ENCODE results near the gene RNF224. TPM values are rescaled to one million over a fixed set of nuclear protein-coding genes. Genes with fewer than 3 reads are reported as not detected.

RNF224 gene
- total RNA-seq, 1 donor from 2014 or later = 0.35 TPM

DNA sequence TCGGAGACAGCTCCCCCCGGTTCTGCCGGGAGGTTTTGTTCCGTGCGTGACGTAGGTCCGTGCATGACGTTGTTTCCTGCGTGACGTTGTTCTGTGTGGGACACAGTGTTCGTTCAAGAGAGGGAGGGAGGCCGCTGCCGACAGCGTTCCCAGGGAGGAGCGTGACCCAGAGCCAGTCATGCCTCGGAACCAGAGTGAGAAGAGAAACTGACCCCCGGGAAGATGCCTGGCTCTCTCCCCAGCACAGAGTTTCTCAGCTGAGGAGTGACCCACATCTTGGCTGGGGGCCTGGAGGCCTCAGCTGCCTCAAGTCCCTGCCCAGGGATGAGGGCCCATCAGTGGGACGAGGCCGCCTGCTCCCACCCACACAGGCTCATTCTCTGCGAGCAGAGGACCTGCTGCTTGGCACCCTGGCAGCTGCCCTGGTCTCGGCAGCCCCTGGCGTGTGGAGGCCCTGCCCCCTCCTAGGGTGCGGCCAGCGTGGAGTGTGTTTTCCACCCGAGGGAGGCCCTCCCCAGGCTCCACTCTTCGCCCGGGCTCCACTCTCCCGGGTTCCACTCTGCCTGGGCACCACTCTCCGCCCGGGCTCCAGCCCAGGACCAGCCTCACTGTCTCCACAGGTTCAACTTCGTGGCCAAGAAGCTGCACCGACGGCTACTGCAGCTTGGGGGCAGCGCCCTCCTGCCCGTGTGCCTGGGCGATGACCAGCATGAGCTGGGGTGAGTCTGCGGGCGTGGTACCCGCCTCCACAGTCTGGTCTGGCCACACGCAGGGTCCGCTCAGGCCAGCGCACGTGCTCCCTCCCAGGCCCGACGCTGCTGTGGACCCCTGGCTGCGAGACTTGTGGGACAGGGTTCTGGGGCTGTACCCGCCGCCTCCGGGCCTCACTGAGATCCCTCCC, 13.9 kb upstream of the RNF224 start:
- H3K9me3 ChIP-seq = no peaks in the 10 kb centered on the region
- no peak for ATAC-seq
- H3K4me1 ChIP-seq = no peaks in the 10 kb centered on the region
- no peaks in the 10 kb centered on the region for H3K36me3 ChIP-seq
- no peaks in the 10 kb centered on the region for H3K27me3 ChIP-seq
- no peak for DNase-seq
- TF ChIP-seq, protein P1, sequence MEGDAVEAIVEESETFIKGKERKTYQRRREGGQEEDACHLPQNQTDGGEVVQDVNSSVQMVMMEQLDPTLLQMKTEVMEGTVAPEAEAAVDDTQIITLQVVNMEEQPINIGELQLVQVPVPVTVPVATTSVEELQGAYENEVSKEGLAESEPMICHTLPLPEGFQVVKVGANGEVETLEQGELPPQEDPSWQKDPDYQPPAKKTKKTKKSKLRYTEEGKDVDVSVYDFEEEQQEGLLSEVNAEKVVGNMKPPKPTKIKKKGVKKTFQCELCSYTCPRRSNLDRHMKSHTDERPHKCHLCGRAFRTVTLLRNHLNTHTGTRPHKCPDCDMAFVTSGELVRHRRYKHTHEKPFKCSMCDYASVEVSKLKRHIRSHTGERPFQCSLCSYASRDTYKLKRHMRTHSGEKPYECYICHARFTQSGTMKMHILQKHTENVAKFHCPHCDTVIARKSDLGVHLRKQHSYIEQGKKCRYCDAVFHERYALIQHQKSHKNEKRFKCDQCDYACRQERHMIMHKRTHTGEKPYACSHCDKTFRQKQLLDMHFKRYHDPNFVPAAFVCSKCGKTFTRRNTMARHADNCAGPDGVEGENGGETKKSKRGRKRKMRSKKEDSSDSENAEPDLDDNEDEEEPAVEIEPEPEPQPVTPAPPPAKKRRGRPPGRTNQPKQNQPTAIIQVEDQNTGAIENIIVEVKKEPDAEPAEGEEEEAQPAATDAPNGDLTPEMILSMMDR (IDR thresholded peaks at IDR 0.05) = no peak
- no peak overlapping the region for H3K27ac ChIP-seq
- no peak overlapping the region for H3K4me3 ChIP-seq
- intact Hi-C loops (cut with DNase I) = no loop called here

DNA sequence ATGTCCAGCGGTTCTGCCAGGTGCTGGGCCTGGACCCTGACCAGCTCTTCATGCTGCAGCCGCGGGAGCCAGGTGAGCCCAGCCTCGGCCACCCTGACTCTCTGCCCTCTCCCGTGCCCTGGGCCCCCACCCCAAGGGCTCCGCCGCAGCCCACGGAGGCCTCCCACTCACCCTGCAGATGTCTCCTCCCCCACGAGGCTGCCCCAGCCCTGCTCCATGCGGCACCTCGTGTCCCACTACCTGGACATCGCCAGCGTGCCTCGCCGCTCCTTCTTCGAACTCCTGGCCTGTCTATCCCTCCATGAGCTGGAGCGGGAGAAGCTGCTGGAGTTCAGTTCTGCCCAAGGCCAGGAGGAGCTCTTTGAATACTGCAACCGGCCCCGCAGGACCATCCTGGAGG, 12.7 kb upstream of the RNF224 start:
- Histone ChIP-seq H3K4me1 (no peaks in the 10 kb centered on the region), H3K27me3 (no peaks in the 10 kb centered on the region), H3K36me3 (no peaks in the 10 kb centered on the region), H3K27ac (no peak overlapping the region), H3K9me3 (no peaks in the 10 kb centered on the region), H3K4me3 (no peak overlapping the region)
- DNase-seq (no peak), ATAC-seq (no peak)
- intact Hi-C loops (cut with DNase I) = no loop called here
- TF ChIP-seq, protein P1 (IDR thresholded peaks at IDR 0.05) = no peak

DNA sequence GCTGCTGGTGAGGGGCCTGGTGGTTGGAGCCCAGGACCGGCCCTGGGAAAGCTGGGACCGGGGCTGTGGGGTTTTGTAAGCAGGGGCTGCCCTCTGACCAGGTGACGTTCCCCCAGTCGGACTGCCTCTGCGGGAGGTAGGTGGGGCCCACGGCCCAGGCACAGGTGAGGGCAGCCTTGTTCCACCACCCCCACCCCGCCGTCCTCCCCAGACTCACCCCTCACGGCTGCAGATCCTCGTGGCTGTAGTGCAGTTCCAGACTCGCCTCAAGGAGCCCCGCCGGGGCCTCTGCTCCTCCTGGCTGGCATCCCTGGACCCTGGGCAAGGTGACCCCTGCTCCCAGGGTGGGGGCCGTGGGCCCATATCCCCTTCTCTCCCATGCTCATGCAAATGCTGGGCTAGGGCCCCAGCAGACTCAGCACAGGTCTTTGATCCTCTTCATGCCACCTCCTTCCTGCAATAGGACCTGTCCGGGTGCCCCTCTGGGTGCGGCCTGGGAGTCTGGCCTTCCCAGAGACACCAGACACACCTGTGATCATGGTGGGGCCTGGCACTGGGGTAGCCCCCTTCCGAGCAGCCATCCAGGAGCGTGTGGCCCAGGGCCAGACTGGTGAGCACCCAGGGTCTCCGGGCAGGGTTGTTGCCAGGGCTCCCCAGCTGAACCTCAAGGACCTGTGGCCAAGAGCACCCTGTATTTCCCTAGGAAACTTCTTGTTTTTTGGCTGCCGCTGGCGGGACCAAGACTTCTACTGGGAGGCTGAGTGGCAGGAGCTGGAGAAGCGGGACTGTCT, 11.9 kb upstream of the RNF224 start:
- H3K27me3 ChIP-seq = no peaks in the 10 kb centered on the region
- H3K4me1 ChIP-seq = no peaks in the 10 kb centered on the region
- TF ChIP-seq, protein P1 (IDR thresholded peaks at IDR 0.05) = no peak
- no peaks in the 10 kb centered on the region for H3K36me3 ChIP-seq
- no peak overlapping the region for H3K27ac ChIP-seq
- ATAC-seq (no peak), DNase-seq (no peak)
- no peaks in the 10 kb centered on the region for H3K9me3 ChIP-seq
- intact Hi-C loops (cut with DNase I) = no loop called here
- no peak overlapping the region for H3K4me3 ChIP-seq

DNA sequence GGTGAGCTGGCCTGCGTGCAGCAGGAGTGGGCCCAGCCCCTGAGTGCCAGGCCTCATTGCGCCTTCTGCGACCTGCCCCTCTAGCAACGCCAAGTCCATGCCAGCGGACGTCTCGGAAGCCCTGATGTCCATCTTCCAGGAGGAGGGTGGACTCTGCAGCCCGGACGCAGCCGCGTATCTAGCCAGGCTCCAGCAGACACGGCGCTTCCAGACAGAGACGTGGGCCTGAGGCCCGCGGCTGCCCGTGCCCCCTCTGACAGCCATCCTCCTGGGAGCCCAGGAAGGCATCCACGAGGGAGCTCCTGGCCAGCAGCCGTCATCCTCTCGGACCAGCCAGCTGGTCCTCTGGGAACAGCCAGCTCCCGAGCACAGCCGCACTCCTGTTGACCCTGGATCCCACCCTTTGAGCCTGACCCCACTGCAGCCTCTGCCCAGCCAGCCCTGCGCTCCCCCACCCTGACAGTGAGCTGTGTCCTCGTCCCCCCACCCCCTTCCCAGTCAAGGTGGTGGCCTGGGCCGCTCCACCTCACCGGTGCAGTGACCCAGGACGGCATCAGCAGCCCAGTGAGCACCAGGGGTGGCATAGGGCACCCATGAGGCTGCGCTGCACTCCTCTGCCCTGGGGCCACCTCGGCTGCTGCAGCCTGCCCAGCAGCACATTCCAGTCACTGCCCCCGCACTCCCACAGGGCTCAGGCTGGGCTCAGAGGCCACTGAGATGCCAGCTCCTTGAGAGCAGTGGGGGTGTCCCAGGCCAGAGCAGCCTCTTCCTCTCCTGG, 10.9 kb upstream of the RNF224 start:
- ATAC-seq = no peak
- H3K27ac ChIP-seq = no peak overlapping the region
- intact Hi-C loops (cut with DNase I) = no loop called here
- H3K27me3 ChIP-seq = no peaks in the 10 kb centered on the region
- peak; percentile 64 for DNase-seq
- H3K4me3 ChIP-seq = no peak overlapping the region
- no peaks in the 10 kb centered on the region for H3K4me1 ChIP-seq
- TF ChIP-seq, protein P1 (IDR thresholded peaks at IDR 0.05) = no peak
- H3K36me3 ChIP-seq = no peaks in the 10 kb centered on the region
- H3K9me3 ChIP-seq = no peaks in the 10 kb centered on the region
